Measurements from ENCODE around the gene IKBIP.

IKBIP gene

GRCh38 chr12:98587084-98587483 is 57.5 kb downstream of the IKBIP start:
- no peaks in the 10 kb centered on the region for H3K36me3 Mint-ChIP-seq (ENCODE audit: low read depth)
- H3K4me3 Mint-ChIP-seq, result no peak overlapping the region
- TF ChIP-seq, protein P1, sequence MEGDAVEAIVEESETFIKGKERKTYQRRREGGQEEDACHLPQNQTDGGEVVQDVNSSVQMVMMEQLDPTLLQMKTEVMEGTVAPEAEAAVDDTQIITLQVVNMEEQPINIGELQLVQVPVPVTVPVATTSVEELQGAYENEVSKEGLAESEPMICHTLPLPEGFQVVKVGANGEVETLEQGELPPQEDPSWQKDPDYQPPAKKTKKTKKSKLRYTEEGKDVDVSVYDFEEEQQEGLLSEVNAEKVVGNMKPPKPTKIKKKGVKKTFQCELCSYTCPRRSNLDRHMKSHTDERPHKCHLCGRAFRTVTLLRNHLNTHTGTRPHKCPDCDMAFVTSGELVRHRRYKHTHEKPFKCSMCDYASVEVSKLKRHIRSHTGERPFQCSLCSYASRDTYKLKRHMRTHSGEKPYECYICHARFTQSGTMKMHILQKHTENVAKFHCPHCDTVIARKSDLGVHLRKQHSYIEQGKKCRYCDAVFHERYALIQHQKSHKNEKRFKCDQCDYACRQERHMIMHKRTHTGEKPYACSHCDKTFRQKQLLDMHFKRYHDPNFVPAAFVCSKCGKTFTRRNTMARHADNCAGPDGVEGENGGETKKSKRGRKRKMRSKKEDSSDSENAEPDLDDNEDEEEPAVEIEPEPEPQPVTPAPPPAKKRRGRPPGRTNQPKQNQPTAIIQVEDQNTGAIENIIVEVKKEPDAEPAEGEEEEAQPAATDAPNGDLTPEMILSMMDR (IDR thresholded peaks at IDR 0.05; ENCODE audit: unreplicated experiment in 3 of 3), result no peak
- H3K4me1 Mint-ChIP-seq, result peaks cover 5% of the 10 kb centered on the region
- H3K27me3 Mint-ChIP-seq (ENCODE audit: low read depth), result peaks cover 3% of the 10 kb centered on the region
- H3K9me3 Mint-ChIP-seq, result no peaks in the 10 kb centered on the region
- no peak overlapping the region for H3K27ac Mint-ChIP-seq

GRCh38 chr12:98582093-98582492 is 62.5 kb downstream of the IKBIP start:
- peaks cover 3% of the 10 kb centered on the region for H3K27me3 Mint-ChIP-seq (ENCODE audit: low read depth)
- H3K4me3 Mint-ChIP-seq, result no peak overlapping the region
- TF ChIP-seq, protein P1 (IDR thresholded peaks at IDR 0.05; ENCODE audit: unreplicated experiment in 3 of 3), result no peak
- H3K27ac Mint-ChIP-seq, result no peak overlapping the region
- no peaks in the 10 kb centered on the region for H3K9me3 Mint-ChIP-seq
- H3K4me1 Mint-ChIP-seq, result no peaks in the 10 kb centered on the region
- no peaks in the 10 kb centered on the region for H3K36me3 Mint-ChIP-seq (ENCODE audit: low read depth)

DNA sequence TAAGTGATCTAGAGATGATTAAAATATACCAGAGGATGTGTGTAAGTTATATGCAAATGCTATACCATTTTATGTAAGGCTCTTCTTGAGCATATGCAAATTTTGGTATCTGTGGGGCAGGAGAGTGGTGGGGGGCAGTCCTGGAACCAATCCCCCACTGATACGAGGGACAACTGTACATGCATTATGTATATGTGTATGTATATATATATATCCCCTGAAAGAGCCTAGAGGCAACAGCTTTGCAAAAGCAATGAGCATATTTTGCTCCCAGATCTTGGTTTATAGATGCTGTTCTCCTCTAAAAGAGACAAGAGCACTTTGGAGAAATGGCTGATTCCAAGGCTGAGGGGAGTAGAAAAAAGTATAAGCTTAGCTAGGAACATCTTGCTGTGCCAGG is 63.5 kb downstream of the IKBIP start:
- Mint-ChIP-seq H3K4me3 (no peak overlapping the region), H3K36me3 (ENCODE audit: low read depth) (no peaks in the 10 kb centered on the region), H3K27me3 (ENCODE audit: low read depth) (peaks cover 3% of the 10 kb centered on the region), H3K4me1 (no peaks in the 10 kb centered on the region), H3K9me3 (no peaks in the 10 kb centered on the region), H3K27ac (no peak overlapping the region)
- TF ChIP-seq, protein P1 (IDR thresholded peaks at IDR 0.05; ENCODE audit: unreplicated experiment in 3 of 3), result no peak

GRCh38 chr12:98580695-98581094 is 63.9 kb downstream of the IKBIP start:
- no peaks in the 10 kb centered on the region for H3K36me3 Mint-ChIP-seq (ENCODE audit: low read depth)
- no peak overlapping the region for H3K27ac Mint-ChIP-seq
- H3K4me3 Mint-ChIP-seq, result no peak overlapping the region
- no peaks in the 10 kb centered on the region for H3K9me3 Mint-ChIP-seq
- H3K4me1 Mint-ChIP-seq, result no peaks in the 10 kb centered on the region
- TF ChIP-seq, protein P1 (IDR thresholded peaks at IDR 0.05; ENCODE audit: unreplicated experiment in 3 of 3), result no peak
- H3K27me3 Mint-ChIP-seq (ENCODE audit: low read depth), result peaks cover 3% of the 10 kb centered on the region

DNA sequence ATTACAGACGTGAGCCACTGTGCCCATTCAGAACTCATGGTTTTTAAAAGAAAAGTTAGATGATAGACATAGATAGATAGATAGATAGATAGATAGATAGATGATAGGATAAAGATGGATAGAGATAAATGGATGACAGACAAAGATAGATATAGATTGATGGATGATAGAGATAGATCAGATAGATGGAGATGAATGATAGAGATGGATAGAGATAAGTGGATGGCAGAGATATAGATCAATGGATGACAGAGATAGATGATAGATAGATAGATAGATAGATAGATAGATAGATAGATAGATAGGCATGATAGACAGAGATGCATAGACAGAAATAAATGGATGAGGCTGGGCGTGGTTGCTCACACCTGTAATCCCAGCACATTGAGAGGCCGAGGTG is 64.8 kb downstream of the IKBIP start:
- peaks cover 3% of the 10 kb centered on the region for H3K27me3 Mint-ChIP-seq (ENCODE audit: low read depth)
- H3K4me3 Mint-ChIP-seq, result no peak overlapping the region
- TF ChIP-seq, protein P1 (IDR thresholded peaks at IDR 0.05; ENCODE audit: unreplicated experiment in 3 of 3), result no peak

DNA sequence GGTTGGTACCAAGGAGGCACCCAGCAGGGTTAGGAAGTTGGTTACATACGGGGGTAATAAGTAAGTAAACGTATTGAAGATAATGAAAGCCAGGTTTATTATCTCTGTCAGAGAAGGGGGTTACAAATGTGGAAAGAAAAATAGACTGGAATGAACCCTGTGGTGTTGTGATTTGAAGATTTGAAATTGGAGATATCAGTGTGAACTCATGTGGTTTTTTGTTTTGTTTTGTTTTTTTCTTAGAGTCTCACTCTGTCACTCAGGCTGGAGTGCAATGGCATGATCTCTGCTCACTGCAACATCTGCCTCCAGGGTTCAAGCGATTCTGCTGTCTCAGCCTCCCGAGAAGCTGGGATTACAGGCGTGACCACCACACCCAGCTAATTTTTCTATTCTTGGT is 65.2 kb downstream of the IKBIP start:
- no peaks in the 10 kb centered on the region for H3K36me3 Mint-ChIP-seq (ENCODE audit: low read depth)
- H3K9me3 Mint-ChIP-seq, result no peaks in the 10 kb centered on the region
- H3K4me3 Mint-ChIP-seq, result no peak overlapping the region
- H3K4me1 Mint-ChIP-seq, result no peaks in the 10 kb centered on the region
- TF ChIP-seq, protein P1 (IDR thresholded peaks at IDR 0.05; ENCODE audit: unreplicated experiment in 3 of 3), result no peak
- no peak overlapping the region for H3K27ac Mint-ChIP-seq
- peaks cover 2% of the 10 kb centered on the region for H3K27me3 Mint-ChIP-seq (ENCODE audit: low read depth)

More for the DNA sequence above, 64.8 kb downstream of the IKBIP start:
- H3K4me1 Mint-ChIP-seq, result no peaks in the 10 kb centered on the region
- H3K9me3 Mint-ChIP-seq, result no peaks in the 10 kb centered on the region
- no peak overlapping the region for H3K27ac Mint-ChIP-seq
- no peaks in the 10 kb centered on the region for H3K36me3 Mint-ChIP-seq (ENCODE audit: low read depth)

Measured in nephron (organoid).